Right cardiac atrium (tissue), 5 donors: ENCODE data around the gene ZNF276. TPM values are rescaled to one million over a fixed set of nuclear protein-coding genes. Genes with fewer than 3 reads are reported as not detected.
"Not testable (repeated sequence)": the region's sequence is repeated elsewhere in the genome, so short reads cannot be mapped to it uniquely, and the experiment has no call there.

Source experiments
- ATAC-seq, 2 donors: fragments of 200-7000 bp; cut with Tn5 transposase; one replicate each; pipeline versions ENCODE4 v1.8.0 to v1.9.1; 2020; ENCODE audit warnings: moderate library complexity in 2 of 2, mild to moderate bottlenecking in 1 of 2
- DNase-seq, 3 donors: peaks; one replicate each; pipeline ENCODE4 v3.0.0-alpha.2; 2020
- H3K27ac ChIP-seq: one replicate; pipeline ENCODE4 v1.5.1; 2013; ENCODE audit warnings: mild to moderate bottlenecking, low read length, control low read depth, moderate library complexity
- H3K27me3 ChIP-seq: one replicate; pipeline ENCODE4 v1.6.1; 2013; ENCODE audit not compliant: control insufficient read depth, insufficient read depth
- H3K4me1 ChIP-seq: one replicate; pipeline ENCODE4 v1.6.1; 2013; ENCODE audit warnings: low read length; ENCODE audit not compliant: control insufficient read depth, insufficient read depth
- H3K4me3 ChIP-seq: one replicate; pipeline ENCODE4 v1.5.1; 2013; ENCODE audit warnings: low read length, control low read depth
- H3K9me3 ChIP-seq: one replicate; pipeline ENCODE4 v1.6.1; 2013; ENCODE audit warnings: low read length; ENCODE audit not compliant: control insufficient read depth
- WGBS: extraction: QIAGEN DNeasy Blood & Tissue Kit; methylation state at CpG from one replicate; pipeline ENCODE4 v1.1.7; 2013; 5-methylcytosine and 5-hydroxymethylcytosine counted together
- intact Hi-C, 4 donors: fragments of 100-400 bp; cut with DNase I; formaldehyde crosslinking; loops; one replicate each; pipeline versions ENCODE4 v1.11.0 to v1.14.0; 2022 to 2023
- long read RNA-seq, 4 donors: library from polyadenylated mRNA; unstranded; transcript quantifications; one replicate each; pipeline ENCODE4 v2.0.0, GENCODE V29; 2020 to 2021
- polyA plus RNA-seq: library from polyadenylated mRNA; stranded (reverse); fragments of 200-250 nt; gene quantifications from one replicate; pipeline ENCODE4 v1.2.3, GENCODE V29; 2013
- total RNA-seq, 4 donors: library from RNA; stranded (reverse); fragmentation: NEBNext Ultra II Directional; extraction: Animal tissue kit (Norgen Biotek cat#: 25700); gene quantifications; one replicate each; pipeline ENCODE4 v1.2.1, GENCODE V29; 2021
- donor health status: healthy with polysubstance abuse.
- donor health status: DM: no; HTN: yes; CAD: no.
- donor health status: DM: no; HTN: no; CAD: no.
- donor health status: DM: no; HTN: yes; CAD: no; lungs with severe emphysema.
- donor health status: DM: yes; HTN: yes; CAD: no.

The ZNF276 gene, protein sequence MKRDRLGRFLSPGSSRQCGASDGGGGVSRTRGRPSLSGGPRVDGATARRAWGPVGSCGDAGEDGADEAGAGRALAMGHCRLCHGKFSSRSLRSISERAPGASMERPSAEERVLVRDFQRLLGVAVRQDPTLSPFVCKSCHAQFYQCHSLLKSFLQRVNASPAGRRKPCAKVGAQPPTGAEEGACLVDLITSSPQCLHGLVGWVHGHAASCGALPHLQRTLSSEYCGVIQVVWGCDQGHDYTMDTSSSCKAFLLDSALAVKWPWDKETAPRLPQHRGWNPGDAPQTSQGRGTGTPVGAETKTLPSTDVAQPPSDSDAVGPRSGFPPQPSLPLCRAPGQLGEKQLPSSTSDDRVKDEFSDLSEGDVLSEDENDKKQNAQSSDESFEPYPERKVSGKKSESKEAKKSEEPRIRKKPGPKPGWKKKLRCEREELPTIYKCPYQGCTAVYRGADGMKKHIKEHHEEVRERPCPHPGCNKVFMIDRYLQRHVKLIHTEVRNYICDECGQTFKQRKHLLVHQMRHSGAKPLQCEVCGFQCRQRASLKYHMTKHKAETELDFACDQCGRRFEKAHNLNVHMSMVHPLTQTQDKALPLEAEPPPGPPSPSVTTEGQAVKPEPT
- total RNA-seq (10 to 100 TPM; 12.4 to 16.2 (median 14.9) TPM), polyA plus RNA-seq (12.1 TPM)
- long read RNA-seq, donor 1, full-length matches to known transcripts = 12 of 34 reads
- long read RNA-seq, donor 1, partial matches to known transcripts = 8 of 34 reads
- long read RNA-seq, donor 1, other reads (novel, unspliced or antisense) = 14 of 34 reads
- long read RNA-seq, donor 2, full-length matches to known transcripts = 18 of 41 reads
- long read RNA-seq, donor 2, partial matches to known transcripts = 5 of 41 reads
- long read RNA-seq, donor 2, other reads (novel, unspliced or antisense) = 18 of 41 reads
- long read RNA-seq, donor 3, full-length matches to known transcripts = 16 of 66 reads
- long read RNA-seq, donor 3, partial matches to known transcripts = 14 of 66 reads
- long read RNA-seq, donor 3, other reads (novel, unspliced or antisense) = 36 of 66 reads
- long read RNA-seq, donor 4, full-length matches to known transcripts = 6 of 31 reads
- long read RNA-seq, donor 4, partial matches to known transcripts = 6 of 31 reads
- long read RNA-seq, donor 4, other reads (novel, unspliced or antisense) = 19 of 31 reads

DNA sequence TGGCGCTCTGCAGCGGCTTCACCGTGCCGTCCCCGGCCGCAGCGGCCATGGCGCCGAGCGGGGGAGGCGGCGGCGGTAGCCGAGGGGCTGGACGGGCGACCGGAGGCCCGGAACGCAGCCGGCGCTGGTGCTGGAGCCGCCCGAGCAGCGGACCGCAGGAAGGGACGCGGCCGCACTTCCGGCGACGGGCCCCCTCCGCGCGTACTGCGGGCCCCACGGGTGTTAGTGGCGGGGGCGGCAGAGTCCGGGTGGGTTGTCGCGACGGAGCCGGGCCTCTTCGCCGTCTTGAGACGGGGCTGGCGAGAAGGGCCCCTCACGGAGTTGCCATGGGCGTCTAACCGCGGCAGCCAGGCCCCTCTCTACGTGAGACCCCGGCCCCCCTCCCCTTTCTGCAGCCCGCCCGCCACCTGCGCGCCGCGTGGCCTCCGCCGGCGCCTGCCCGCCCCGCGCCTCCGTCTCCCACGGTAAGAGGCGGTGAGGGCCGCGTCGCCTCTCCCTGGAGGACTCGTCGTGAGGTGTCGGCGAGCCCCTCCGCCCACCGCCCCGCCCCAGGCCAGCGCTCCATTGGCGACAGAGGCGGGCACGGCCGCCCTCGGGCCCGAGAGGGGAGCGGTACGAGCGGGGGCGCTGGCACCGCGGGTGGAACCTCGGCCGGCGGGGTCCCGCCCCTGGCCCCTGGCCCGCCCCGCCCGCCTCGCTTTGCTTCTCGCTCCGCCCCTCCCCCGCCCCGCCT lies at the start of gene ZNF276, which contains the start of gene VPS9D1:
ZNF276 (plus strand) TSS at position 725 of the 733 bp plus-strand sequence. CDS start 104 bp downstream, outside the sequence.
VPS9D1 (minus strand) TSS at position 86 of the 733 bp plus-strand sequence; CDS start at position 49, 37 bp downstream.
- intact Hi-C loops = no loop called here
- peak within 1 kb of the TSS; percentile 94 for H3K4me3 ChIP-seq
- DNase-seq = peak; percentile 90 to 96 (median 94)
- H3K9me3 ChIP-seq = no peaks in the 10 kb centered on the region
- no peaks in the 10 kb centered on the region for H3K27me3 ChIP-seq
- peak; percentile 76 to 84 for ATAC-seq
- under 1% methylated on average over 103 of the region's 103 CpGs for WGBS
- H3K27ac ChIP-seq = peak within 1 kb of the TSS; percentile 95
- peaks cover 14% of the 10 kb centered on the region for H3K4me1 ChIP-seq

DNA sequence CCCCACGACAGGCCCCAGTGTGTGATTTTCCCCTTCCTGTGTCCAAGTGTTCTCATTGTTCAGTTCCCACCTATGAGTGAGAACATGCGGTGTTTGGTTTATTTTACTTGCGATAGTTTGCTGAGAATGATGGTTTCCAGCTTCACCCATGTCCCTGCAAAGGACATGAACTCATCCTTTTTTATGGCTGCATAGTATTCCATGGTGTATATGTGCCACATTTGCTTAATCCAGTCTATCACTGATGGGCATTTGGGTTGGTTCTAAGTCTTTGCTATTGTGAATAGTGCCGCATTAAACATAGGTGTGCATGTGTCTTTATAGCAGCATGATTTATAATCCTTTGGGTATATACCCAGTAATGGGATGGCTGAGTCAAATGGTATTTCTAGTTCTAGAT lies 49.8 kb upstream of the ZNF276 start:
- intact Hi-C loops = not testable (repeated sequence)

DNA sequence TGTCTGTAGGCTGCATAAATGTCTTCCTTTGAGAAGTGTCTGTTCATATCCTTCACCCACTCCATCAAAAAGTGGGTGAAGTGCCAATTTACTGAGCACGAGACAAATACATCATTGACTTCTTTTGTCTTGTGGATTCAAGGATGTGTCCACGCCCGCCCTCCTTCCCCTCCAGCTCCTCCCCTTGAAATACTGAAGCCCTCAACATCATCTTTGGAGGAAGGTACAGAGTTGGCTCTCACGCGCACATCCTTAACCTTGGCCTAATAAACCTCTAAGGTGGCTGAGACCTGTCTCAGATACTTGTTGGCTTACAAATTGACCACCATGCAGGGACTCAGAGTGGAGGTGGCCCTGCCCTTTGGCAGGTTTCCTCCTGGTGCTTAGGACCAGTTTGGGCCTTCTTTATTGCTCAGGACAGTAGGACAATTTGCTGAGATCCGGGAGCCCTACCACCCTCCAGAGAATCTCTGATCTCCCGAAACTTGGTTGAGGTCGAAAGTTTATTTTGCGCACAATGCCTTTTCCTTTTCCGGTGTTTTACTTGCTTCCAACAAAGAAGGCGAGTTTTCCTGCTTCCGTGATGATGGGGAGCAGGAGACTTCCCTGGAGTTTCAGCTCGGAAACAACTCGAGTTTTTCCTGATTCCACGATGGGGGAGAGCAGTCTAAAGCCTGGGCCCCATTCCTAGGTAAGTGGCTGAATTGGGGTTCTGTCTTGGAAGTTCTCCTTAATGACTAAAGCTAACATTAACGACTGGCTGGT lies 49.0 kb upstream of the ZNF276 start:
- 79% methylated on average over 16 of the region's 16 CpGs for WGBS
- Histone ChIP-seq H3K4me3 (no peak overlapping the region), H3K27ac (no peak overlapping the region)

More for the DNA sequence above, 49.8 kb upstream of the ZNF276 start:
- DNase-seq, ATAC-seq, H3K9me3 ChIP-seq, H3K4me1 ChIP-seq, H3K27ac ChIP-seq, H3K27me3 ChIP-seq, H3K4me3 ChIP-seq: not testable (repeated sequence)
- WGBS = 91% methylated on average over 4 of the region's 4 CpGs

DNA sequence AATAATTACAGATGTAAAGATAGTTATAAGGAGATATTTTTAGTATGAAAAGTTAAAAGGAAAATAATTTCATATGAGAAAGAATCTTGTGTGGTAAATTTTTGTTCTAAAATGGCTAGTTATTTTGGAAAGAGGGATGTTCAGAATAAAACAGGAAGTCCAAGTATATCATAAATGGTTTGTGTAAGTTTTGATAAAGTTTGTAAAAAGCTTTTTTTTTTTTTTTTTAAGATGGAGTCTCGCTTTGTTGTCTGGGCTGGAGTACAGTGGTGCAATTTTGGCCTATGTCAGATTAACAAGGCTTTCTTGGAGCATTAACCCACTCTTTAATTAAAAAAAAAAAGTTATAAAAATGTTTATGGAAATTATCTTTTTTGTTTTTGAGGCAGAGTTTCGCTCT lies 43.1 kb upstream of the ZNF276 start:
- WGBS = 97% methylated on average over 2 of the region's 2 CpGs

More for the DNA sequence above, 49.0 kb upstream of the ZNF276 start:
- intact Hi-C loops = no loop called here
- DNase-seq (no peak), ATAC-seq (no peak)
- Histone ChIP-seq H3K27me3 (no peaks in the 10 kb centered on the region), H3K9me3 (no peaks in the 10 kb centered on the region), H3K4me1 (no peaks in the 10 kb centered on the region)

DNA sequence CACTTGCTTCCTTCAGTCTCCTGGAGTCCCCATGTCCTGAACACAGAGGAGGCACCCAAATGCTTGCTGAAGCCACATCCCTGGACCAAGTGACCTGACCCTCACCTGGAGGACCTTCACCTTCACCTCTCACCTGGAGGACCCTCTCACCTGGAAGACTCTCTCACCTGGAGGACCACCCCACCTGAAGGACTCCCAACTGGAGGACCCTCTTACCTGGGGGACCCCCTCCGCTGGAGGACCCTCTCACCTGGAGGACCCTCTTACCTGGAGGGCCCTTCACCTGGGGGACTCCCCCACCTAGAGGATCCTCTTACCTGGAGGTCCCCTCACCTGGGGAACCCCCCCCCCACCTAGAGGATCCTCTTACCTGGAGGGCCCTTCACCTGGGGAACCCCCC lies 35.4 kb upstream of the ZNF276 start:
- H3K27me3 ChIP-seq = no peaks in the 10 kb centered on the region
- intact Hi-C loops = no loop called here
- peaks cover 3% of the 10 kb centered on the region for H3K4me1 ChIP-seq
- H3K9me3 ChIP-seq = no peaks in the 10 kb centered on the region
- 100% methylated on average over 1 of the region's 1 CpG for WGBS
- no peak overlapping the region for H3K4me3 ChIP-seq
- ATAC-seq (no peak), DNase-seq (no peak)
- no peak overlapping the region for H3K27ac ChIP-seq

More for the DNA sequence above, 43.1 kb upstream of the ZNF276 start:
- Histone ChIP-seq H3K27ac (no peak overlapping the region), H3K9me3 (no peaks in the 10 kb centered on the region), H3K4me3 (no peak overlapping the region), H3K27me3 (no peaks in the 10 kb centered on the region), H3K4me1 (no peaks in the 10 kb centered on the region)
- ATAC-seq (no peak), DNase-seq (no peak)
- intact Hi-C loops = no loop called here

DNA sequence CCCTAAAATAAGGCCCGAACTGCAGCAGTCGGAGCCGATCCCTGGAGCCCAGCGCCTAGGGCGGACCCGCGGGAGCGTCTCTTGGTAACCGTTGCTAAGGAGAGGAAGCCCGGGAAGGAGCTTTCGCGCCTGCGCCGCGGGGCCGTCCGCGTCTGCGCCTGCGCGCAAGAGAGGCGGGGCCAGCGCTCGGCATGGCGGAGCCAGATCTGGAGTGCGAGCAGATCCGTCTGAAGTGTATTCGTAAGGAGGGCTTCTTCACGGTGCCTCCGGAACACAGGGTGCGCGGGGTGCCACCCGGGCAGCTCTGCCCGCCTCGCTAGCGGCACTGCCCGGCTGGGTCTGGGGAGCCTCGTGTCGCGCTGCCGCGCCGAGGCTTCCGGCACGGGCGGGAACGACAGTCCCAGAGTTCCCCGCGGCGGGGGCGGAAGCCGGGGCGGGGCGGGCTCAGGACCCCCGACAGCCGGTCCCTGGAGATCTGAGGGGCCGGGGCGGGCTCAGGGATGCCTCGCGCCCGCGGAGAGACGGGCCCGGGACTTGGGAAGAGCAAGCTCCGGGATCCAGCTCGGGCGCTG lies 34.7 kb upstream of the ZNF276 start, which contains the start of gene CDK10:
CDK10 (plus strand) TSS at position 170 of the 572 bp plus-strand sequence; CDS start at position 192, 22 bp downstream.
- H3K4me1 ChIP-seq = peaks cover 3% of the 10 kb centered on the region
- DNase-seq (peak; percentile 92 to 97 (median 94)), ATAC-seq (peak; percentile 95)
- peak within 1 kb of the TSS; percentile 92 for H3K27ac ChIP-seq
- peak within 1 kb of the TSS; percentile 83 for H3K4me3 ChIP-seq
- intact Hi-C loops = no loop called here
- under 1% methylated on average over 67 of the region's 67 CpGs for WGBS
- H3K27me3 ChIP-seq = no peaks in the 10 kb centered on the region
- no peaks in the 10 kb centered on the region for H3K9me3 ChIP-seq

DNA sequence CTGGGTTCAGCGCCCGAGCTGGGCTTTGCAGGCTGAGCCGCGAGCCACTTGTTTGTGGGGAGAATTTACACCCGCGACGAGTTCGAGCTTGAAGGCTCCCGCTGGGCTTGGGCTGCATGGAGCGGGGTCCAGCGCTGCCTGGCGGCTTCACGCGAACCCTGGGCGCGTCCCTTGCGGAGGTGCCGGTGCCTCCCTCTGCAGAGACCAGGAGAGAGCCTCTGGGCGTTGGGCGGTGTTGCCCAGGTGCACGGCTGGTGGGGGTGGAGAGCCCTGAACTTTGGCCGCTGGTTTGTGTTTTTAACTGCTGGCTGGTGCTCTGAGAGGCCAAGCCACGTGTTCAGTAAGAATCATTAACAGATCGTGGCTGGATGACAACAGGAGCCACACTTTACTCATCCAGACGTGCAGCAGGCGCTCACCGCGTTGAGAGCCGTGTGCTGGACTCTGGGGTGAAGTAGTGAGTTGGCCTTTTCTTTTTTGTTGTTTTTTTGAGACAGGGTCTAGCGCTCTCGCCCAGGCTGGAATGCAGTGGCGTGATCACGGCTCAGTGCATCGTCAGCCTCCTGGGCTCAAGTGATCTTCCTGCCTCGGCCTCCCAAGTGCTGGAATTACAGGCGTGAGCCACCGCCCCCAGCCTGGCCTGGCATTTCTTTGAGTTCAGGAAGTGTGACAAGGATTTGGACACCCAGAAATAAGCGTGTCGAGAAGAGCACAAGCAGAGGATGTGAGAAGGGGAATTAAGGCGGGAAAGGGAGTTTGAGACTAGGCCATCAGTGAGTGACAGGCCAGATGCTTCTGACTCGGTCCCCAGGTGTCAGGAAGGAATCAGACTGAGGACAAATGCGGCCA lies 34.0 kb upstream of the ZNF276 start:
- DNase-seq = no peak

DNA sequence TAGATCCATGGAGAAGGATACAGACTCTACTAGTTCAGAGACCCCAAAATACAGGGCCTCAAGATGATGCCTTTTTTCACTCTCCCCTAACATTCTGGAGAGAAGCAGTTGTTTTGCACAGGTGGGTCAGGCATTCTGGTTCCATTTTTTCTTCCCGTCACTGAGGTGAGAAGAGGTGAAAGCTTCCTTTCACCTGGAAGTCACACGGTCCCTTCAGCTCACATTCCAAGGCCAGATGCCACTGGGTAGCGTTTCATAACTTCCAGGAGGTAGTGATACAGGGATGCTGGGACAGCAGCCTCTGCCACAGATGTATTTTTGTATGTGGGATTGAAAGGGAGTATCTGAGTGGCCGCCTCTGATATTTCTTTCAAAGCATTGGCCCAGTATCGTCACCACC lies 32.9 kb upstream of the ZNF276 start:
- intact Hi-C loops = no loop called here

More for the DNA sequence above, 34.0 kb upstream of the ZNF276 start:
- 11% methylated on average over 42 of the region's 42 CpGs for WGBS
- no peaks in the 10 kb centered on the region for H3K9me3 ChIP-seq
- no peak overlapping the region for H3K27ac ChIP-seq
- peak; percentile 41 to 43 for ATAC-seq
- peak overlapping the region; percentile 83 for H3K4me3 ChIP-seq
- intact Hi-C loops = no loop called here
- H3K4me1 ChIP-seq = peaks cover 3% of the 10 kb centered on the region
- H3K27me3 ChIP-seq = no peaks in the 10 kb centered on the region

DNA sequence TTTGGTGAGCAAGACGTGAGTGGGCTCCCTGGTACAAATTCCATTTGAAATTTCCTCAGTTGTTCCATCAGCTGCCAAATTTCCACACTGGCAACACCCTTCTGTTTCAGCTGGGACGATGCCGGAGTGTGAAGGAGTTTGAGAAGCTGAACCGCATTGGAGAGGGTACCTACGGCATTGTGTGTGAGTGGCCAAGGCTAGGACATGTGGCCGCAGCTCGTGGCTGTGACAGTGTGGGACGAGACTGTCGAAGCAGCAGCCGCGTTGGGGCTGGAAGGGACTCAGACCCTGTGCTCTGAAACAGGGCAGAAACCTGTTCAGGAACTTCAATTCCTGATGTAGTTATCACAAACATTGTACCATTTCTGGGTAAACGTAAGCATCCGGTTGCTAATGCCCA lies 32.2 kb upstream of the ZNF276 start:
- Histone ChIP-seq H3K9me3 (no peaks in the 10 kb centered on the region), H3K4me1 (peaks cover 3% of the 10 kb centered on the region), H3K4me3 (no peak overlapping the region), H3K27me3 (no peaks in the 10 kb centered on the region), H3K27ac (no peak overlapping the region)
- intact Hi-C loops = no loop called here
- ATAC-seq (no peak), DNase-seq (no peak)
- WGBS = 93% methylated on average over 13 of the region's 13 CpGs

More for the DNA sequence above, 32.9 kb upstream of the ZNF276 start:
- Histone ChIP-seq H3K4me1 (peaks cover 3% of the 10 kb centered on the region), H3K27me3 (no peaks in the 10 kb centered on the region), H3K27ac (no peak overlapping the region), H3K4me3 (no peak overlapping the region), H3K9me3 (no peaks in the 10 kb centered on the region)
- DNase-seq = no peak
- ATAC-seq = no peak
- 91% methylated on average over 5 of the region's 5 CpGs for WGBS
